IMR-90 (cell line): ENCODE measurements around the gene CPT1A. TPM values are rescaled to one million over a fixed set of nuclear protein-coding genes. Genes with fewer than 3 reads are reported as not detected.

Experiments
- ATAC-seq: fragments of 200-7000 bp; cut with Tn5 transposase; 2 replicates; pipeline ENCODE4 v1.9.1; 2020; ENCODE audit warnings: low read depth, mild to moderate bottlenecking, moderate library complexity
- BruUV-seq: library from RNA; stranded (reverse); fragments of 400-500 nt; replicated peaks from 2 replicates; lab custom pipeline; 2021; lab: Mats Ljungman, UMichigan
- CTCF ChIA-PET: fragments of 300-600 bp; formaldehyde crosslinking; extraction: SDS; loops from one replicate; lab custom pipeline; 2021; ENCODE audit warnings: antibody characterized with exemption; lab: Yijun Ruan, JAX
- POLR2A ChIA-PET: fragments of 300-600 bp; sonication (Branson Sonifier 250); formaldehyde crosslinking; loops from one replicate; lab custom pipeline; 2022; ENCODE audit warnings: antibody characterized with exemption; ENCODE audit not compliant: unreplicated experiment; lab: Charles Lee
- DNase-seq: peaks from one replicate; pipeline ENCODE4 v3.0.0; 2013
- H2AFZ ChIP-seq: replicated peaks from 2 replicates; pipeline ENCODE3; 2013; ENCODE audit warnings: low read length, mild to moderate bottlenecking; ENCODE audit not compliant: poor library complexity
- H2AK5ac ChIP-seq: 2 replicates; pipeline ENCODE4 v1.6.1; 2013; ENCODE audit warnings: low read depth, low read length, inconsistent platforms
- H2AK9ac ChIP-seq: replicated peaks from 2 replicates; pipeline ENCODE3; 2013; ENCODE audit warnings: mild to moderate bottlenecking, low read depth, low read length, moderate library complexity; ENCODE audit not compliant: poor library complexity
- H2BK120ac ChIP-seq: 2 replicates; pipeline ENCODE4 v1.6.1; 2013; ENCODE audit warnings: low read depth, low read length, inconsistent platforms
- H2BK15ac ChIP-seq: 3 replicates; pipeline ENCODE4 v1.6.1; 2013; ENCODE audit warnings: low read depth, low read length, inconsistent platforms
- H2BK20ac ChIP-seq: 2 replicates; pipeline ENCODE4 v1.6.1; 2013; ENCODE audit warnings: low read depth, mild to moderate bottlenecking, inconsistent platforms, low read length, moderate library complexity
- H2BK5ac ChIP-seq: 2 replicates; pipeline ENCODE4 v1.6.1; 2013; ENCODE audit warnings: mild to moderate bottlenecking, low read depth, low read length, inconsistent platforms; ENCODE audit not compliant: poor library complexity, severe bottlenecking
- H3K14ac ChIP-seq: replicated peaks from 2 replicates; pipeline ENCODE4 v1.6.1; 2013; ENCODE audit warnings: low read depth, low read length, inconsistent platforms
- H3K18ac ChIP-seq: 2 replicates; pipeline ENCODE4 v1.6.1; 2013; ENCODE audit warnings: low read depth, low read length, control low read depth
- H3K23ac ChIP-seq: 2 replicates; pipeline ENCODE4 v1.6.1; 2013; ENCODE audit warnings: low read depth, low read length, inconsistent platforms
- H3K27ac ChIP-seq: 2 replicates; pipeline ENCODE4 v1.5.1; 2013; ENCODE audit warnings: mild to moderate bottlenecking, control low read depth, low read length; ENCODE audit not compliant: insufficient read depth
- H3K27me3 ChIP-seq: 2 replicates; pipeline ENCODE4 v1.6.1; 2013; ENCODE audit warnings: low read length; ENCODE audit not compliant: control insufficient read depth, insufficient read depth
- H3K36me3 ChIP-seq: 2 replicates; pipeline ENCODE4 v1.6.1; 2013; ENCODE audit warnings: low read length, mixed read lengths; ENCODE audit not compliant: control insufficient read depth, insufficient read depth
- H3K4ac ChIP-seq: 2 replicates; pipeline ENCODE4 v1.6.1; 2013; ENCODE audit warnings: low read depth, low read length, inconsistent platforms
- H3K4me1 ChIP-seq: 2 replicates; pipeline ENCODE4 v1.6.1; 2013; ENCODE audit warnings: low read length, mixed read lengths; ENCODE audit not compliant: control insufficient read depth, insufficient read depth
- H3K4me2 ChIP-seq: 2 replicates; pipeline ENCODE4 v1.6.1; 2013; ENCODE audit warnings: low read depth, mild to moderate bottlenecking, control low read depth, low read length, moderate library complexity
- H3K4me3 ChIP-seq: 2 replicates; pipeline ENCODE4 v1.5.1; 2013; ENCODE audit warnings: low read depth, mild to moderate bottlenecking, control low read depth, low read length, moderate library complexity; ENCODE audit not compliant: insufficient read depth
- H3K56ac ChIP-seq: 2 replicates; pipeline ENCODE4 v1.6.1; 2013; ENCODE audit warnings: low read length, inconsistent platforms; ENCODE audit not compliant: insufficient read depth; ENCODE audit errors: extremely low read depth
- H3K79me1 ChIP-seq, 2 experiments: 2 replicates each; pipeline ENCODE4 v1.6.1; 2013; ENCODE audit warnings: low read length in 2 of 2, inconsistent platforms in 1 of 2, low read depth in 1 of 2
- H3K9ac ChIP-seq: 2 replicates; pipeline ENCODE4 v1.6.1; 2013; ENCODE audit warnings: low read depth, low read length, control low read depth
- H3K9me1 ChIP-seq: 2 replicates; pipeline ENCODE4 v1.6.1; 2013; ENCODE audit warnings: low read length, inconsistent platforms; ENCODE audit not compliant: insufficient read depth
- H3K9me3 ChIP-seq: 2 replicates; pipeline ENCODE4 v1.6.1; 2013; ENCODE audit warnings: low read length; ENCODE audit not compliant: control insufficient read depth, insufficient read depth
- H4K20me1 ChIP-seq: 2 replicates; pipeline ENCODE4 v1.6.1; 2013; ENCODE audit warnings: low read length, inconsistent platforms; ENCODE audit not compliant: insufficient read depth
- H4K5ac ChIP-seq: 2 replicates; pipeline ENCODE4 v1.6.1; 2013; ENCODE audit warnings: mild to moderate bottlenecking, low read depth, low read length, control low read depth
- H4K8ac ChIP-seq, 2 experiments: 2 replicates each; pipeline ENCODE4 v1.6.1; 2013; ENCODE audit warnings: low read depth in 2 of 2, low read length in 2 of 2, control low read depth in 1 of 2, inconsistent platforms in 1 of 2
- H4K91ac ChIP-seq: 2 replicates; pipeline ENCODE4 v1.6.1; 2013; ENCODE audit warnings: low read depth, low read length, inconsistent platforms; ENCODE audit not compliant: insufficient read depth
- BHLHE40 ChIP-seq: fragments of 150-350 bp; IDR thresholded peaks from 2 replicates; pipeline ENCODE4 v1.6.1; 2016; ENCODE audit warnings: mild to moderate bottlenecking, low read depth, low read length
- MXI1 ChIP-seq: IDR thresholded peaks from 2 replicates; pipeline ENCODE4 v1.6.1; 2012; ENCODE audit warnings: low read depth, mild to moderate bottlenecking, low read length, moderate library complexity, borderline replicate concordance
- RAD21 ChIP-seq: IDR thresholded peaks from 2 replicates; pipeline ENCODE4 v1.6.1; 2012; ENCODE audit warnings: low read length, improper control_type of control experiment
- WGBS, 2 experiments: methylation state at CpG; one replicate each; pipeline versions ENCODE4 v1.1.5 to v1.1.7; 2013; ENCODE audit warnings: missing lambda C conversion rate in 2 of 2; ENCODE audit not compliant: insufficient read length in 1 of 2; ENCODE audit errors: extremely low coverage in 2 of 2; 5-methylcytosine and 5-hydroxymethylcytosine counted together
- dilution Hi-C: fragments of 300-500 bp; cut with HindIII; formaldehyde crosslinking; loops from one replicate; pipeline ENCODE4 v1.14.3; 2018; ENCODE audit warnings: low sequenced_read_pairs; ENCODE audit not compliant: unreplicated experiment
- in situ Hi-C: fragments of 300-500 bp; cut with MboI; formaldehyde crosslinking; loops from 3 replicates; pipeline ENCODE4 v1.14.3; 2019; ENCODE audit warnings: low sequenced_read_pairs, inconsistent platforms, mixed read lengths
- intact Hi-C: fragments of 100-400 bp; cut with micrococcal nuclease; formaldehyde crosslinking; loops from 2 replicates; pipeline ENCODE4 v1.10.0; 2022
- polyA plus RNA-seq, 3 experiments: library from polyadenylated mRNA; depleted of rRNA; stranded (reverse); fragments of >200 nt; gene quantifications; 2 replicates each; pipeline ENCODE4 v1.2.3, GENCODE V29; 2012; ENCODE audit warnings: low replicate concordance in 1 of 3
- total RNA-seq: library from RNA; depleted of rRNA; stranded (reverse); fragments of >200 nt; gene quantifications from 2 replicates; pipeline ENCODE4 v1.2.3, GENCODE V29; 2012
- TF ChIP-seq, protein P1 (sequence below): conservative IDR thresholded peaks from 2 replicates; pipeline ENCODE4 v1.5.1; 2012; ENCODE audit warnings: mild to moderate bottlenecking, low read depth, low read length, improper control_type of control experiment

The CPT1A gene
- total and polyA plus RNA-seq, 2 of the 4 experiments (the other 2 are of a cell fraction), result 15.4 to 21.3 TPM

DNA sequence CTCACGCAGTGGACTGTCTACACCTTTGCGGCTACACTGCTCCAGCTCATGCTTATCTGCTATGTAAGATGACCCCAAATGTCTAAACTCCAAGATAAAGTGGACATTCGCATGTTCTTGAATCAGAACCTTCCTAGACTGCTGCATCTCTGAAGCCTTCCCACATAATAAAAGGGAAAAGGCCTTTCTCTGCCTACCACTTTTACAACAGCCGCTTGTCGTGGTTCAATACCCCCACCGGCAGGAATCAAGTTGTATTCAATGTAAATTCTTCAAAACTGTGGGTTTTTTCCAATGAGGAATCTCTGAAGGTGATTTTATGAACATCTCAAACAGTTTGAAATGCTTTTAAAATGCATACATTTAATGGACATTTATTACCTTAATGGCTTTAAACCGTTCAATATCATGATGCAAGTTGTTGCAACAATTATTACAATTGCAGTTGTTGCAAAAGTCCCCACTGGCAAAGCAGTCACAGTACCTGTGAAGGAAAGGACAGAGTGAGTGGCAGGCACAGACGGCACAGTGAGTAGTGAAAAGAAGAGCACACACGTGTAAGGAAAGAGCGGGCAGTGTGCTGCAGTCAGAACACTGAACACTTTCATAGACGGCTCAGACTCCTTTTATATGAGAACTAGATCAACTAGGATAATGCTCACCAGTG, 126.1 kb downstream of the CPT1A start:
- Histone ChIP-seq H3K14ac (no peak overlapping the region), H3K79me1 (no peaks in the 10 kb centered on the region), H2BK15ac (no peak overlapping the region), H4K8ac (no peak overlapping the region), H3K18ac (no peak overlapping the region), H4K20me1 (no peaks in the 10 kb centered on the region; the same call in 1 of the 2 replicates), H4K91ac (no peak overlapping the region), H3K27me3 (peaks cover 59% of the 10 kb centered on the region), H2BK120ac (no peak overlapping the region), H2AK9ac (no peak overlapping the region), H2AK5ac (no peak overlapping the region), H3K9me1 (no peaks in the 10 kb centered on the region; the same call in 1 of the 2 replicates), H3K27ac (no peak overlapping the region), H3K36me3 (no peaks in the 10 kb centered on the region), H2BK5ac (no peak overlapping the region), H3K23ac (no peak overlapping the region), H3K4ac (no peak overlapping the region), H4K5ac (no peak overlapping the region), H3K4me1 (no peaks in the 10 kb centered on the region), H3K4me2 (no peak overlapping the region), H3K9me3 (peaks cover 16% of the 10 kb centered on the region), H3K9ac (no peak overlapping the region), H3K4me3 (no peak overlapping the region), H3K56ac (no peak overlapping the region), H2BK20ac (no peak overlapping the region), H2AFZ (no peak overlapping the region)
- POLR2A ChIA-PET, result no interaction called here
- TF ChIP-seq, protein P1, sequence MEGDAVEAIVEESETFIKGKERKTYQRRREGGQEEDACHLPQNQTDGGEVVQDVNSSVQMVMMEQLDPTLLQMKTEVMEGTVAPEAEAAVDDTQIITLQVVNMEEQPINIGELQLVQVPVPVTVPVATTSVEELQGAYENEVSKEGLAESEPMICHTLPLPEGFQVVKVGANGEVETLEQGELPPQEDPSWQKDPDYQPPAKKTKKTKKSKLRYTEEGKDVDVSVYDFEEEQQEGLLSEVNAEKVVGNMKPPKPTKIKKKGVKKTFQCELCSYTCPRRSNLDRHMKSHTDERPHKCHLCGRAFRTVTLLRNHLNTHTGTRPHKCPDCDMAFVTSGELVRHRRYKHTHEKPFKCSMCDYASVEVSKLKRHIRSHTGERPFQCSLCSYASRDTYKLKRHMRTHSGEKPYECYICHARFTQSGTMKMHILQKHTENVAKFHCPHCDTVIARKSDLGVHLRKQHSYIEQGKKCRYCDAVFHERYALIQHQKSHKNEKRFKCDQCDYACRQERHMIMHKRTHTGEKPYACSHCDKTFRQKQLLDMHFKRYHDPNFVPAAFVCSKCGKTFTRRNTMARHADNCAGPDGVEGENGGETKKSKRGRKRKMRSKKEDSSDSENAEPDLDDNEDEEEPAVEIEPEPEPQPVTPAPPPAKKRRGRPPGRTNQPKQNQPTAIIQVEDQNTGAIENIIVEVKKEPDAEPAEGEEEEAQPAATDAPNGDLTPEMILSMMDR, result no peak
- TF ChIP-seq BHLHE40 (no peak), MXI1 (no peak), RAD21 (no peak)
- CTCF ChIA-PET, result no interaction called here
- in situ Hi-C loops (no loop called here), intact Hi-C loops (no loop called here), dilution Hi-C loops (no loop called here)
- DNase-seq, result no peak
- ATAC-seq, result no peak
- no TSS peak for BruUV-seq
- no CpG with 5 or more reads among the region's 11 CpGs for WGBS, 2 experiments
